Activated naive CD4-positive, alpha-beta T cell treated with anti-CD3 and anti-CD28 coated beads for 36 hours (primary cell): Measurements from ENCODE around the gene RGS7. TPM values are rescaled to one million over a fixed set of nuclear protein-coding genes. Genes with fewer than 3 reads are reported as not detected.

Source experiments
- CTCF ChIA-PET: fragments of 350-600 bp; sonication (Branson Sonifier 250); formaldehyde crosslinking; loops from one replicate; lab custom pipeline; 2021; ENCODE audit warnings: antibody characterized with exemption; lab: Charles Lee
- DNase-seq: peaks from one replicate; pipeline ENCODE4 v3.0.0-alpha.2; 2020
- H3K27ac Mint-ChIP-seq: one replicate; pipeline ENCODE4 v1.8.0; 2021; ENCODE audit warnings: mild to moderate bottlenecking, mixed read lengths
- H3K27me3 Mint-ChIP-seq: one replicate; pipeline ENCODE4 v1.8.0; 2021; ENCODE audit warnings: low read depth, mixed read lengths
- H3K36me3 Mint-ChIP-seq: one replicate; pipeline ENCODE4 v1.8.0; 2021; ENCODE audit warnings: low read depth, mixed read lengths
- H3K4me1 Mint-ChIP-seq: one replicate; pipeline ENCODE4 v1.8.0; 2021; ENCODE audit warnings: low read depth, mixed read lengths
- H3K4me3 Mint-ChIP-seq: one replicate; pipeline ENCODE4 v1.8.0; 2021; ENCODE audit warnings: mild to moderate bottlenecking, moderate library complexity, mixed read lengths
- H3K9me3 Mint-ChIP-seq: one replicate; pipeline ENCODE4 v1.8.0; 2021; ENCODE audit warnings: mixed read lengths
- intact Hi-C: fragments of 100-400 bp; cut with micrococcal nuclease; formaldehyde crosslinking; loops from one replicate; pipeline ENCODE4 v1.15.1; 2023
- total RNA-seq, 2 experiments: library from RNA; stranded (reverse); gene quantifications; one replicate each; pipeline ENCODE4 v1.2.3, GENCODE V29; 2021

RGS7 gene
- total RNA-seq, 2 experiments from 2014 or later: not detected

- DNase-seq: no peak
- Mint-ChIP-seq H3K36me3 (no peaks in the 10 kb centered on the region), H3K4me1 (no peaks in the 10 kb centered on the region), H3K27ac (no peak overlapping the region), H3K4me3 (no peak overlapping the region), H3K9me3 (peaks cover 2% of the 10 kb centered on the region), H3K27me3 (no peaks in the 10 kb centered on the region)
- CTCF ChIA-PET: no interaction called here
- intact Hi-C loops: no loop called here
Observed at GRCh38 chr1:241217516-241217915, 139.5 kb downstream of the RGS7 start.

- no peak overlapping the region for H3K4me3 Mint-ChIP-seq
- H3K27me3 Mint-ChIP-seq: no peaks in the 10 kb centered on the region
- CTCF ChIA-PET: no interaction called here
- no peak for DNase-seq
- intact Hi-C loops: no loop called here
- H3K9me3 Mint-ChIP-seq: no peaks in the 10 kb centered on the region
- H3K36me3 Mint-ChIP-seq: no peaks in the 10 kb centered on the region
- no peaks in the 10 kb centered on the region for H3K4me1 Mint-ChIP-seq
- H3K27ac Mint-ChIP-seq: no peak overlapping the region
Observed at GRCh38 chr1:241215683-241216082, 141.3 kb downstream of the RGS7 start.

- H3K9me3 Mint-ChIP-seq: no peaks in the 10 kb centered on the region
- CTCF ChIA-PET: no interaction called here
- H3K4me1 Mint-ChIP-seq: no peaks in the 10 kb centered on the region
Observed at GRCh38 chr1:241215203-241215602, 141.8 kb downstream of the RGS7 start.

DNA sequence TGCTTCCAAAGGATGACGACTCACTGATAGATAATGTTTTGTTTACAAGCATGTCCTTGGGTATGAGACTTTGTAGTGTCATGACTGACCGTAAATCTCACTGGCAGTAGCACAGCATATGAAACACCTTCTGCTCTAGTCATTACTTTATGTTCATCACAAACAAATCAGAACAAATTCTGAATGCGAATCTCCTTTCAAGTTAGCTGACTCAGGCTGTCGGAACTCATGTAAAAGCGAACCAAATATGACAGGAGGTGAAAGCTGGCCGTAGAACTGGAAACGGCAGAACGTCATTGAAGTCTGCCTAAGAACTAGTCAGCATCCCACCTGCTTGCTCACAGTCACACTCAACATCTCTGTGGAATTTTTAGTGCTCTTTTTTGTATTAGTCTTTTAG, 143.9 kb downstream of the RGS7 start:
- CTCF ChIA-PET: no interaction called here
- no peak overlapping the region for H3K27ac Mint-ChIP-seq
- no peak for DNase-seq
- no peak overlapping the region for H3K4me3 Mint-ChIP-seq
- no peaks in the 10 kb centered on the region for H3K27me3 Mint-ChIP-seq
- no peaks in the 10 kb centered on the region for H3K9me3 Mint-ChIP-seq
- H3K36me3 Mint-ChIP-seq: no peaks in the 10 kb centered on the region
- no peaks in the 10 kb centered on the region for H3K4me1 Mint-ChIP-seq
- intact Hi-C loops: no loop called here

More at GRCh38 chr1:241215203-241215602, 141.8 kb downstream of the RGS7 start:
- Mint-ChIP-seq H3K27ac (no peak overlapping the region), H3K36me3 (no peaks in the 10 kb centered on the region), H3K4me3 (no peak overlapping the region), H3K27me3 (no peaks in the 10 kb centered on the region)
- no peak for DNase-seq
- intact Hi-C loops: no loop called here

GRCh38 chr1:241212628-241213027, 144.4 kb downstream of the RGS7 start:
- no peaks in the 10 kb centered on the region for H3K27me3 Mint-ChIP-seq
- DNase-seq: no peak
- H3K36me3 Mint-ChIP-seq: no peaks in the 10 kb centered on the region
- no peak overlapping the region for H3K4me3 Mint-ChIP-seq
- intact Hi-C loops: no loop called here
- no peak overlapping the region for H3K27ac Mint-ChIP-seq
- H3K4me1 Mint-ChIP-seq: no peaks in the 10 kb centered on the region
- CTCF ChIA-PET: no interaction called here
- no peaks in the 10 kb centered on the region for H3K9me3 Mint-ChIP-seq

DNA sequence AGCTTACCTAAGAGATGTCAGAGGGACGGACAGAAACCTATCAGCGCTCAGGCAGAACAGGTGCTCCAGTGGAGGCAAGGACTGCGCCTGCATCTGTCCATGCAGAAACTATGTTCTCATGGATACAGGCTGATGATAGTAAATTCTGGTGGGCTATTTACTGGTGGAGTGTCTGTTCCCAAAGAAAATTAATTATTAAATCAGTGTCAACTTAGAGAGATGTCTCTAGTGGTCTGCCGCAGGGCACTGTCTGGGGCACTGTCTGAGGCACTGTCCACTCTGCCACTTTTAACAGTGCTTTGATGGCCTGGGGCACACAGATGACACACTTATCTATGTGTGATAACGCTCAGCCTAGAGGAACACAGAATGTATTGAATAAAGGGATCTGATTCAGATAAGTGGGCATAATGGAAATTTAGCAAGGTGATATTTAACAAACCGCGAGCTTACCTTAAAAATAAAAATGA, 148.1 kb downstream of the RGS7 start:
- CTCF ChIA-PET: no interaction called here
- Mint-ChIP-seq H3K9me3 (peaks cover 2% of the 10 kb centered on the region), H3K36me3 (no peaks in the 10 kb centered on the region), H3K4me1 (no peaks in the 10 kb centered on the region), H3K4me3 (no peak overlapping the region), H3K27me3 (no peaks in the 10 kb centered on the region), H3K27ac (no peak overlapping the region)
- intact Hi-C loops: no loop called here
- no peak for DNase-seq

GRCh38 chr1:241203817-241204216, 153.2 kb downstream of the RGS7 start:
- Mint-ChIP-seq H3K4me3 (no peak overlapping the region), H3K4me1 (no peaks in the 10 kb centered on the region), H3K27me3 (no peaks in the 10 kb centered on the region), H3K36me3 (no peaks in the 10 kb centered on the region), H3K27ac (no peak overlapping the region), H3K9me3 (peaks cover 2% of the 10 kb centered on the region)
- intact Hi-C loops: no loop called here
- DNase-seq: no peak
- CTCF ChIA-PET: no interaction called here

DNA sequence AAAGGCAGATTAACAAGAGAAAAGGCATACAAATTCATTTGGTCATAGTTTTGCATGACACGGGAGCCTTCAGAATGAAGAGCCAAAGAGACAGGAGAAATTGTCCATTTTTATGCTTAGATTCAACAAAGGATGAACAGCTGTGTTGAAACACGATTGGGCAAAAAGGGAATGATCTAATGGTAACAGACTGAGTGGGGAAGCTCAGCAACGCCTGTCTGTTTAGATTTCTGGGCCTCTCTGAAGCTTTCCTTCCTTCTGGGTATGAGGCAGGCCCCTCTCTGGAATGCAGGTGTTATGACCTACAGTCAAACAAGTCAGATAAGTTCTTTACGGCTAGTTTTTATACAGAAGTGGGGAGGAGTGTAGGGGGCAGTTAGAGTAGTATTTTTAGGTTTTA, 154.6 kb downstream of the RGS7 start:
- no peak for DNase-seq
- CTCF ChIA-PET: no interaction called here
- H3K27ac Mint-ChIP-seq: no peak overlapping the region
- no peak overlapping the region for H3K4me3 Mint-ChIP-seq
- no peaks in the 10 kb centered on the region for H3K36me3 Mint-ChIP-seq
- no peaks in the 10 kb centered on the region for H3K4me1 Mint-ChIP-seq
- intact Hi-C loops: no loop called here
- H3K27me3 Mint-ChIP-seq: no peaks in the 10 kb centered on the region
- peaks cover 2% of the 10 kb centered on the region for H3K9me3 Mint-ChIP-seq

GRCh38 chr1:241186716-241187115, 170.3 kb downstream of the RGS7 start:
- Mint-ChIP-seq H3K27me3 (no peaks in the 10 kb centered on the region), H3K9me3 (no peaks in the 10 kb centered on the region), H3K27ac (no peak overlapping the region), H3K4me1 (no peaks in the 10 kb centered on the region), H3K36me3 (no peaks in the 10 kb centered on the region), H3K4me3 (no peak overlapping the region)
- no peak for DNase-seq
- CTCF ChIA-PET: interaction anchor here (0.5 to 1.2 kb wide), 2 partner anchors 20 to 140 kb away, joined by 3 read pairs; no protein-coding TSS in a partner anchor
- intact Hi-C loops: no loop called here

GRCh38 chr1:241181971-241182370, 175.0 kb downstream of the RGS7 start:
- H3K4me1 Mint-ChIP-seq: no peaks in the 10 kb centered on the region
- peaks cover 5% of the 10 kb centered on the region for H3K9me3 Mint-ChIP-seq
- H3K27me3 Mint-ChIP-seq: no peaks in the 10 kb centered on the region
- CTCF ChIA-PET: no interaction called here
- H3K27ac Mint-ChIP-seq: no peak overlapping the region
- H3K36me3 Mint-ChIP-seq: no peaks in the 10 kb centered on the region
- H3K4me3 Mint-ChIP-seq: no peak overlapping the region
- intact Hi-C loops: no loop called here
- DNase-seq: no peak

GRCh38 chr1:241181471-241181870, 175.5 kb downstream of the RGS7 start:
- intact Hi-C loops: no loop called here
- no peak overlapping the region for H3K4me3 Mint-ChIP-seq
- no peak overlapping the region for H3K27ac Mint-ChIP-seq
- no peaks in the 10 kb centered on the region for H3K4me1 Mint-ChIP-seq
- CTCF ChIA-PET: no interaction called here
- DNase-seq: no peak
- peaks cover 5% of the 10 kb centered on the region for H3K9me3 Mint-ChIP-seq
- no peaks in the 10 kb centered on the region for H3K27me3 Mint-ChIP-seq
- H3K36me3 Mint-ChIP-seq: no peaks in the 10 kb centered on the region

GRCh38 chr1:241180569-241180968, 176.4 kb downstream of the RGS7 start:
- H3K4me1 Mint-ChIP-seq: no peaks in the 10 kb centered on the region
- no peaks in the 10 kb centered on the region for H3K36me3 Mint-ChIP-seq
- H3K27me3 Mint-ChIP-seq: no peaks in the 10 kb centered on the region
- CTCF ChIA-PET: no interaction called here
- peaks cover 5% of the 10 kb centered on the region for H3K9me3 Mint-ChIP-seq
- no peak overlapping the region for H3K4me3 Mint-ChIP-seq
- no peak overlapping the region for H3K27ac Mint-ChIP-seq
- DNase-seq: no peak
- intact Hi-C loops: no loop called here

GRCh38 chr1:241177660-241178059, 179.3 kb downstream of the RGS7 start:
- no peaks in the 10 kb centered on the region for H3K4me1 Mint-ChIP-seq
- no peaks in the 10 kb centered on the region for H3K36me3 Mint-ChIP-seq
- no peaks in the 10 kb centered on the region for H3K27me3 Mint-ChIP-seq
- H3K9me3 Mint-ChIP-seq: peaks cover 5% of the 10 kb centered on the region
- no peak overlapping the region for H3K4me3 Mint-ChIP-seq
- intact Hi-C loops: no loop called here
- no peak for DNase-seq
- CTCF ChIA-PET: no interaction called here
- H3K27ac Mint-ChIP-seq: no peak overlapping the region

DNA sequence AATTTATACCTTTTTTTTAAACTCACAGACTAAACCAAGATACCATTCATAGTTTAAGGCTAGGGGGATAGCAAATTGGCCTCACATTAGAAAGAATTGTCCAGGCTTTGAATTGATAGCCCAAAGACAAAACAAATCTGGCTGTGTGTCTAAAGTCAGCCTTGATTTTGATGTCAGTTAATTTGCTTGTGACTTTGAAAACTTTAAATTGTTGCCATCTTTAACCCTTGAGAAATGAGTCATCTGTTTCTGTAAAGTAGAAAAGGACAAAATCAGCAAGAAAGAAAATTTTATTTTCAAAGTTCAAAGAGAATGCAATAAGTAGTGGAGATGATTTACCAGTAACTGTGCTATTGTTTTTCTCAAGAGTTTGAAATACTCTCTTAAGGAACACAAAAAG, 184.5 kb downstream of the RGS7 start:
- H3K27me3 Mint-ChIP-seq: no peaks in the 10 kb centered on the region
- no peak for DNase-seq
- H3K9me3 Mint-ChIP-seq: peaks cover 1% of the 10 kb centered on the region
- H3K4me3 Mint-ChIP-seq: no peak overlapping the region
- H3K36me3 Mint-ChIP-seq: no peaks in the 10 kb centered on the region
- CTCF ChIA-PET: no interaction called here
- H3K27ac Mint-ChIP-seq: no peak overlapping the region
- intact Hi-C loops: no loop called here
- no peaks in the 10 kb centered on the region for H3K4me1 Mint-ChIP-seq
